GM18951 (cell line): ENCODE data around the gene PSORS1C1.

Experiments used
- POLR2A ChIP-seq: IDR thresholded peaks from 4 replicates; pipeline ENCODE4 v1.6.1; 2011; ENCODE audit warnings: mild to moderate bottlenecking; ENCODE audit not compliant: insufficient read length, insufficient read depth; ENCODE audit errors: extremely low read depth
- in situ Hi-C: fragments of 300-500 bp; cut with MboI; formaldehyde crosslinking; loops from one replicate; pipeline ENCODE4 v1.12.0; 2022; ENCODE audit warnings: low sequenced_read_pairs, mixed read lengths, inconsistent platforms; ENCODE audit not compliant: unreplicated experiment

Gene PSORS1C1

GRCh38 chr6:31110825-31111582 is 3.6 kb upstream of the PSORS1C1 start:
- no peak for TF ChIP-seq POLR2A
- in situ Hi-C loops, result no loop called here

GRCh38 chr6:31111712-31112111 is 2.9 kb upstream of the PSORS1C1 start:
- TF ChIP-seq POLR2A, result no peak

GRCh38 chr6:31112478-31112877 is 2.1 kb upstream of the PSORS1C1 start, which contains the start of gene C6orf15:
Gene C6orf15, minus strand, starts transcription at chr6:31112575. Its CDS starts 20 bp downstream, at chr6:31112555.
- in situ Hi-C loops, result no loop called here
- no peak for TF ChIP-seq POLR2A

More at GRCh38 chr6:31111712-31112111, 2.9 kb upstream of the PSORS1C1 start:
- in situ Hi-C loops, result no loop called here

- no peak for TF ChIP-seq POLR2A
- in situ Hi-C loops, result no loop called here
These were observed 599 bp upstream of the PSORS1C1 start for GRCh38 chr6:31113861-31114540.

- in situ Hi-C loops, result no loop called here
- TF ChIP-seq POLR2A, result no peak
These were observed 610 bp downstream of the PSORS1C1 start for GRCh38 chr6:31114970-31115849.

- no peak for TF ChIP-seq POLR2A
- in situ Hi-C loops, result no loop called here
These were observed 1.5 kb downstream of the PSORS1C1 start for GRCh38 chr6:31115941-31116560.

- TF ChIP-seq POLR2A, result no peak
- in situ Hi-C loops, result no loop called here
These were observed 2.2 kb downstream of the PSORS1C1 start for GRCh38 chr6:31116661-31117385.

- in situ Hi-C loops, result no loop called here
- no peak for TF ChIP-seq POLR2A
These were observed 3.6 kb downstream of the PSORS1C1 start for GRCh38 chr6:31118178-31118577.

GRCh38 chr6:31120151-31120915 is 5.7 kb downstream of the PSORS1C1 start, which contains the start of gene CDSN:
Gene CDSN, minus strand, starts transcription at chr6:31120446. Its CDS starts 27 bp downstream, at chr6:31120419.
- no peak for TF ChIP-seq POLR2A
- in situ Hi-C loops, result no loop called here

GRCh38 chr6:31121131-31121790 is 6.7 kb downstream of the PSORS1C1 start:
- in situ Hi-C loops, result no loop called here
- TF ChIP-seq POLR2A, result no peak
